HCT116 (cell line): ENCODE results near the gene PDZD4. TPM values are rescaled to one million over a fixed set of nuclear protein-coding genes. Genes with fewer than 3 reads are reported as not detected.

ENCODE experiments used
- ATAC-seq: fragments of 200-7000 bp; cut with Tn5 transposase; 2 replicates; pipeline ENCODE4 v1.9.1; 2020; ENCODE audit warnings: mild to moderate bottlenecking, moderate library complexity
- BruUV-seq: library from RNA; stranded (reverse); fragments of 400-500 nt; replicated peaks from 2 replicates; lab custom pipeline; 2021; lab: Mats Ljungman, UMichigan
- CTCF ChIA-PET: fragments of 300-600 bp; sonication (Branson Sonifier 250); formaldehyde crosslinking; loops from one replicate; lab custom pipeline; 2021; ENCODE audit warnings: antibody characterized with exemption; lab: Charles Lee
- POLR2A ChIA-PET: fragments of 300-600, 350-600 bp; sonication (Branson Sonifier 250); formaldehyde crosslinking; loops from one replicate; lab custom pipeline; 2021; ENCODE audit warnings: antibody characterized with exemption; lab: Charles Lee
- RAD21 ChIA-PET, 2 experiments: fragments of 300-600 bp; sonication (Branson Sonifier 250); formaldehyde crosslinking; loops; one replicate each; lab custom pipeline; 2023; ENCODE audit warnings: low total read pairs in 2 of 2; ENCODE audit not compliant: uncharacterized antibody in 2 of 2, unreplicated experiment in 2 of 2, low non-redundant PET in 1 of 2; lab: Charles Lee
- DNase-seq: peaks from one replicate; pipeline ENCODE4 v3.0.0-alpha.2; 2010; ENCODE audit warnings: low read depth, low spot score
- H2AFZ ChIP-seq: fragments of 200-600 bp; shearing (Covaris generic), sonication (generic); 2 replicates; pipeline ENCODE4 v1.6.1; 2017; ENCODE audit warnings: low read depth, mixed run types, mixed read lengths, antibody characterized with exemption, low read length; ENCODE audit not compliant: poor library complexity, severe bottlenecking
- H3K27ac ChIP-seq: 2 replicates; pipeline ENCODE4 v1.5.1; 2012; ENCODE audit warnings: low read depth, low read length
- H3K27me3 ChIP-seq: fragments of 200-600 bp; sonication (generic); 2 replicates; pipeline ENCODE4 v1.6.1; 2016; ENCODE audit warnings: mixed run types, low read length, mixed read lengths; ENCODE audit not compliant: insufficient read depth
- H3K36me3 ChIP-seq, 2 experiments: fragments of 200-500 bp in 1 of 2; fragments of 200-600 bp in 1 of 2; sonication (Bioruptor generic) in 1 of 2; sonication (generic) in 1 of 2; 2 replicates each; pipeline versions ENCODE4 v1.5.1 to v1.6.1; 2014 to 2016; ENCODE audit warnings: low read length in 2 of 2, inconsistent platforms in 1 of 2, mixed read lengths in 1 of 2, mixed run types in 1 of 2; ENCODE audit not compliant: insufficient read depth in 2 of 2, control insufficient read depth in 1 of 2
- H3K4me1 ChIP-seq, 2 experiments: fragments of 200-600 bp in 1 of 2; sonication (generic) in 1 of 2; 2 replicates each; pipeline versions ENCODE4 v1.5.1 to v1.6.1; 2012 to 2017; ENCODE audit warnings: low read length in 2 of 2, inconsistent platforms in 1 of 2, mild to moderate bottlenecking in 1 of 2, mixed read lengths in 1 of 2, mixed run types in 1 of 2, moderate library complexity in 1 of 2; ENCODE audit not compliant: insufficient read depth in 2 of 2, control insufficient read depth in 1 of 2
- H3K4me2 ChIP-seq: fragments of 200-600 bp; sonication (generic); 2 replicates; pipeline ENCODE4 v1.6.1; 2017; ENCODE audit warnings: mixed run types, low read length, mixed read lengths
- H3K4me3 ChIP-seq, 2 experiments: fragments of 200-600 bp in 1 of 2; sonication (generic) in 1 of 2; replicated peaks in 1 of 2; 2 replicates each; pipeline ENCODE4 v1.5.1; 2011 to 2016; ENCODE audit warnings: low read length in 2 of 2, control low read depth in 1 of 2, low read depth in 1 of 2, mild to moderate bottlenecking in 1 of 2, mixed read lengths in 1 of 2, mixed run types in 1 of 2
- H3K79me2 ChIP-seq: fragments of 200-600 bp; sonication (generic); 2 replicates; pipeline ENCODE4 v1.6.1; 2017; ENCODE audit warnings: mild to moderate bottlenecking, mixed run types, low read length, moderate library complexity, mixed read lengths; ENCODE audit not compliant: insufficient read depth
- H3K9ac ChIP-seq: fragments of 200-600 bp; sonication (generic); 2 replicates; pipeline ENCODE4 v1.6.1; 2016; ENCODE audit warnings: low read length, mixed read lengths
- H3K9me2 ChIP-seq: fragments of 200-600 bp; sonication (generic), shearing (Covaris generic); 2 replicates; pipeline ENCODE4 v1.6.1; 2017; ENCODE audit warnings: mixed run types, mild to moderate bottlenecking, moderate library complexity; ENCODE audit not compliant: insufficient read depth
- H3K9me3 ChIP-seq, 2 experiments: fragments of 200-500 bp in 1 of 2; fragments of 200-600 bp in 1 of 2; sonication (Bioruptor generic) in 1 of 2; sonication (generic) in 1 of 2; 2 replicates each; pipeline ENCODE4 v1.6.1; 2014 to 2017; ENCODE audit warnings: low read length in 2 of 2, mixed read lengths in 2 of 2, inconsistent platforms in 1 of 2, low read depth in 1 of 2, mild to moderate bottlenecking in 1 of 2, mixed run types in 1 of 2, moderate library complexity in 1 of 2; ENCODE audit not compliant: control insufficient read depth in 1 of 2, insufficient read depth in 1 of 2
- H4K20me1 ChIP-seq: fragments of 200-600 bp; sonication (generic), shearing (Covaris generic); 2 replicates; pipeline ENCODE4 v1.6.1; 2017; ENCODE audit warnings: mixed run types, mild to moderate bottlenecking, moderate library complexity; ENCODE audit not compliant: insufficient read depth
- CTCF ChIP-seq, 3 experiments: fragments of 200-600 bp in 1 of 3; sonication (generic) in 1 of 3; IDR thresholded peaks in 2 of 3; conservative IDR thresholded peaks in 1 of 3; 2 replicates each; pipeline ENCODE4 v1.5.1; 2012 to 2017; ENCODE audit warnings: low read depth in 2 of 3, low read length in 2 of 3, antibody characterized with exemption in 1 of 3, borderline replicate concordance in 1 of 3, control low read depth in 1 of 3, mild to moderate bottlenecking in 1 of 3, mixed read lengths in 1 of 3, mixed run types in 1 of 3, moderate library complexity in 1 of 3; ENCODE audit not compliant: insufficient read depth in 1 of 3
- EZH2 ChIP-seq: fragments of 200-600 bp; sonication (generic); IDR thresholded peaks from 2 replicates; pipeline ENCODE4 v1.6.1; 2017; ENCODE audit warnings: antibody characterized with exemption, mixed run types
- EZH2phosphoT487 ChIP-seq: fragments of 200-600 bp; IDR thresholded peaks from 2 replicates; pipeline ENCODE4 v1.6.1; 2018; ENCODE audit warnings: antibody characterized with exemption, borderline replicate concordance
- FOSL1 ChIP-seq: IDR thresholded peaks from 2 replicates; pipeline ENCODE4 v1.6.1; 2012; ENCODE audit warnings: low read depth
- RAD21 ChIP-seq: IDR thresholded peaks from 2 replicates; pipeline ENCODE4 v1.6.1; 2012; ENCODE audit warnings: low read depth, mild to moderate bottlenecking
- REST ChIP-seq: IDR thresholded peaks from 2 replicates; pipeline ENCODE4 v1.6.1; 2012; ENCODE audit warnings: low read depth
- SIN3A ChIP-seq: IDR thresholded peaks from 2 replicates; pipeline ENCODE4 v1.6.1; 2012; ENCODE audit warnings: low read depth
- YY1 ChIP-seq: IDR thresholded peaks from 2 replicates; pipeline ENCODE4 v1.6.1; 2011; ENCODE audit warnings: low read length, low read depth, moderate library complexity, mild to moderate bottlenecking; ENCODE audit not compliant: insufficient replicate concordance; ENCODE audit errors: extremely low read depth
- ZFX ChIP-seq: fragments of 450-650 bp; IDR thresholded peaks from 2 replicates; pipeline ENCODE4 v1.6.1; 2017
- ZNF274 ChIP-seq: fragments of 200-500 bp; sonication (Bioruptor generic); IDR thresholded peaks from 2 replicates; pipeline ENCODE4 v1.6.1; 2014; ENCODE audit warnings: mild to moderate bottlenecking, low read depth, low read length, inconsistent platforms
- intact Hi-C: fragments of 100-400 bp; cut with micrococcal nuclease; formaldehyde crosslinking; loops from 2 replicates; pipeline ENCODE4 v1.10.0; 2022
- total RNA-seq: library from RNA; stranded (reverse); gene quantifications from one replicate; pipeline ENCODE4 v1.2.1, GENCODE V29; 2021; ENCODE audit not compliant: unreplicated experiment

Gene PDZD4
- total RNA-seq, 1 experiment from 2014 or later, result 0.30 TPM

- H3K27me3 ChIP-seq, result no peaks in the 10 kb centered on the region
- no TSS peak for BruUV-seq
Measured at GRCh38 chrX:153865685-153866084, 35.3 kb upstream of the PDZD4 start.

GRCh38 chrX:153865321-153865580, 34.9 kb upstream of the PDZD4 start:
- no peak for DNase-seq
- H3K4me1 ChIP-seq, result no peaks in the 10 kb centered on the region
- intact Hi-C loops, result no loop called here
- H3K27ac ChIP-seq, result no peak overlapping the region
- no peak overlapping the region for H3K4me2 ChIP-seq
- ChIA-PET CTCF (no interaction called here), POLR2A (no interaction called here)
- H3K9ac ChIP-seq, result no peak overlapping the region
- H2AFZ ChIP-seq, result no peak overlapping the region
- no peak overlapping the region for H3K4me3 ChIP-seq
- H4K20me1 ChIP-seq, result no peaks in the 10 kb centered on the region
- no peaks in the 10 kb centered on the region for H3K9me2 ChIP-seq
- H3K79me2 ChIP-seq, result no peaks in the 10 kb centered on the region
- TF ChIP-seq EZH2 (no peak), FOSL1 (no peak), REST (no peak), EZH2phosphoT487 (no peak), SIN3A (no peak)
- TF ChIP-seq, all 23 proteins: peak for 0
- Histone ChIP-seq H3K36me3 (no peaks in the 10 kb centered on the region), H3K27me3 (no peaks in the 10 kb centered on the region), H3K9me3 (no peaks in the 10 kb centered on the region)
- no TSS peak for BruUV-seq
- no peak for ATAC-seq
- RAD21 ChIA-PET, result no interaction called here

More at GRCh38 chrX:153865685-153866084, 35.3 kb upstream of the PDZD4 start:
- H3K4me3 ChIP-seq, result no peak overlapping the region
- intact Hi-C loops, result no loop called here
- H3K79me2 ChIP-seq, result no peaks in the 10 kb centered on the region
- RAD21 ChIA-PET, result no interaction called here
- no peaks in the 10 kb centered on the region for H3K9me3 ChIP-seq
- POLR2A ChIA-PET, result no interaction called here
- TF ChIP-seq FOSL1, result no peak
- no peak for TF ChIP-seq CTCF (IDR thresholded peaks at IDR 0.05 in 2 of 3, conservative IDR thresholded peaks at IDR 0.05 in 1 of 3; ENCODE audit: borderline replicate concordance in 1 of 3, insufficient read depth in 1 of 3, low read depth in 2 of 3, low read length in 2 of 3)
- no peak for TF ChIP-seq ZNF274
- no peak for TF ChIP-seq YY1
- TF ChIP-seq ZFX, result no peak
- no peak for TF ChIP-seq RAD21
- DNase-seq, result no peak
- CTCF ChIA-PET, result no interaction called here
- H3K4me1 ChIP-seq, result no peaks in the 10 kb centered on the region
- H3K9ac ChIP-seq, result no peak overlapping the region
- H4K20me1 ChIP-seq, result no peaks in the 10 kb centered on the region
- H3K9me2 ChIP-seq, result no peaks in the 10 kb centered on the region
- ATAC-seq, result no peak
- H3K4me2 ChIP-seq, result no peak overlapping the region
- H3K36me3 ChIP-seq, result no peaks in the 10 kb centered on the region
- no peak overlapping the region for H2AFZ ChIP-seq
- H3K27ac ChIP-seq, result no peak overlapping the region
